DMS79 (cell line): ENCODE data around the gene SNX17.
A peak's percentile ranks its signal among the peaks of the same experiment; 100 is the strongest.
"Not testable (repeated sequence)": the region's sequence is repeated elsewhere in the genome, so short reads cannot be mapped to it uniquely, and the experiment has no call there.

Experiments used
- DNase-seq: peaks from one replicate; lab custom pipeline; 2025; lab: John Stamatoyannopoulos, UW

SNX17 gene

GRCh38 chr2:27370026-27370815, at the start of gene SNX17, which contains the start of gene EIF2B4:
TSS of gene SNX17 (plus strand) at chr2:27370616. CDS start at chr2:27370744, 128 bp downstream.
TSS of gene EIF2B4 (minus strand) at chr2:27370338. CDS start at chr2:27370314, 24 bp downstream.
- DNase-seq, result peak; percentile 97

- no peak for DNase-seq
Measured at GRCh38 chr2:27320958-27321543, 49.4 kb upstream of the SNX17 start.

GRCh38 chr2:27322301-27322765, 48.1 kb upstream of the SNX17 start:
- no peak for DNase-seq

- peak; percentile 85 for DNase-seq
Measured at GRCh38 chr2:27322766-27323595, 47.4 kb upstream of the SNX17 start, which contains the start of gene MPV17. TSS of gene MPV17 (minus strand) at chr2:27323097. CDS start at chr2:27322517, 580 bp downstream.

- DNase-seq, result no peak
Measured at GRCh38 chr2:27323596-27324285, 46.7 kb upstream of the SNX17 start.

- no peak for DNase-seq
Measured at GRCh38 chr2:27324720-27325119, 45.7 kb upstream of the SNX17 start.

GRCh38 chr2:27335311-27335710, 35.1 kb upstream of the SNX17 start:
- DNase-seq, result no peak

- no peak for DNase-seq
Measured at GRCh38 chr2:27336173-27336572, 34.2 kb upstream of the SNX17 start.

- no peak for DNase-seq
Measured at GRCh38 chr2:27347641-27348040, 22.8 kb upstream of the SNX17 start.

- no peak for DNase-seq
Measured at GRCh38 chr2:27350106-27350693, 20.2 kb upstream of the SNX17 start.

- no peak for DNase-seq
Measured at GRCh38 chr2:27351802-27352598, 18.4 kb upstream of the SNX17 start.

- DNase-seq, result not testable (repeated sequence)
Measured at GRCh38 chr2:27353386-27353761, 17.0 kb upstream of the SNX17 start.

- no peak for DNase-seq
Measured at GRCh38 chr2:27353762-27354596, 16.4 kb upstream of the SNX17 start.

GRCh38 chr2:27354597-27354927, 15.9 kb upstream of the SNX17 start:
- DNase-seq, result no peak

GRCh38 chr2:27356056-27356381, 14.4 kb upstream of the SNX17 start:
- DNase-seq, result peak; percentile 72

GRCh38 chr2:27356382-27357181, 13.8 kb upstream of the SNX17 start, which contains the start of gene GTF3C2:
TSS of gene GTF3C2 (minus strand) at chr2:27356764. CDS start at chr2:27343554, 13,210 bp downstream.
- peak; percentile 96 for DNase-seq

- no peak for DNase-seq
Measured at GRCh38 chr2:27362678-27363420, 7.6 kb upstream of the SNX17 start.

GRCh38 chr2:27363933-27364332, 6.5 kb upstream of the SNX17 start:
- DNase-seq, result no peak
